Measurements from ENCODE around the gene CFAP47. TPM values are rescaled to one million over a fixed set of nuclear protein-coding genes. Genes with fewer than 3 reads are reported as not detected.

The CFAP47 gene
- total and polyA plus RNA-seq, 9 of the 15 experiments (the other 6 are each of a cell fraction or from before 2014, with no cell fraction given) = 0.06 to 0.29 (median 0.13) TPM

DNA sequence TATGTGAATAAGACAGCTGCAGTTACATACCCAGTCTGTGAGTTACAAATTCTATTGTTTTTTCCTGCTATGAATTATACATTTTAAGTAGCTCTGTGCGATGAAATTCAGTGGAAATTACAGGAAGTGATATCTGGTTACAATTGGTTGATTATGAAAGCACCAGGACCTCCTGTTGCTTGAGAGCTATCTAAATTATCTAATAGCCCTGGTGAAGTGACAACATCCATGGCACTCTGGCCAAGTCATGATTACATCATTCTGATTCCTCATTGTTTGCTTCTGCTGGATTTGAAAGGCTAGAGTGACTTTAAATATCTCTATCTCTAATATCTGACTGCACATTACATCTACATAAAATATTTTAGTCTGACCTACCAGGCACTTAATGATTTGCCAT lies 515.0 kb downstream of the CFAP47 start (continued):
- TF ChIP-seq SMAD4 (CRISPR knock-in tag; conservative IDR thresholded peaks at IDR 0.05) (no peak), ZKSCAN8 (CRISPR knock-in tag; IDR thresholded peaks at IDR 0.05) (no peak), TSC22D4 (tag; IDR thresholded peaks at IDR 0.05) (no peak), NCOA2 (IDR thresholded peaks at IDR 0.05; ENCODE audit: partially characterized antibody in 2 of 2) (no peak), ZNF76 (CRISPR knock-in tag; IDR thresholded peaks at IDR 0.05; ENCODE audit: borderline replicate concordance) (no peak), JUN (IDR thresholded peaks at IDR 0.05; ENCODE audit: borderline replicate concordance, low read depth, low read length) (no peak), JUN (CRISPR knock-in tag; IDR thresholded peaks at IDR 0.05; ENCODE audit: borderline replicate concordance) (no peak), RAD21 (CRISPR knock-in tag; conservative IDR thresholded peaks at IDR 0.05 in 1 of 2, IDR thresholded peaks at IDR 0.05 in 1 of 2) (no peak), PCBP2 (IDR thresholded peaks at IDR 0.05; ENCODE audit: low read depth, low read length, poor library complexity, severe bottlenecking) (no peak), ZNF24 (IDR thresholded peaks at IDR 0.05) (no peak), CHD2 (IDR thresholded peaks at IDR 0.05; ENCODE audit: low read depth, low read length) (no peak), MXI1 (IDR thresholded peaks at IDR 0.05; ENCODE audit: low read depth, low read length) (no peak), ZNF583 (CRISPR knock-in tag; IDR thresholded peaks at IDR 0.05) (no peak), KAT2B (IDR thresholded peaks at IDR 0.05; ENCODE audit: low read depth, low read length) (no peak), SMAD2 (IDR thresholded peaks at IDR 0.05; ENCODE audit: low read depth, low read length) (no peak)
- TF ChIP-seq, protein P1, sequence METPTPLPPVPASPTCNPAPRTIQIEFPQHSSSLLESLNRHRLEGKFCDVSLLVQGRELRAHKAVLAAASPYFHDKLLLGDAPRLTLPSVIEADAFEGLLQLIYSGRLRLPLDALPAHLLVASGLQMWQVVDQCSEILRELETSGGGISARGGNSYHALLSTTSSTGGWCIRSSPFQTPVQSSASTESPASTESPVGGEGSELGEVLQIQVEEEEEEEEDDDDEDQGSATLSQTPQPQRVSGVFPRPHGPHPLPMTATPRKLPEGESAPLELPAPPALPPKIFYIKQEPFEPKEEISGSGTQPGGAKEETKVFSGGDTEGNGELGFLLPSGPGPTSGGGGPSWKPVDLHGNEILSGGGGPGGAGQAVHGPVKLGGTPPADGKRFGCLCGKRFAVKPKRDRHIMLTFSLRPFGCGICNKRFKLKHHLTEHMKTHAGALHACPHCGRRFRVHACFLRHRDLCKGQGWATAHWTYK (CRISPR knock-in tag; IDR thresholded peaks at IDR 0.05) = no peak
- TF ChIP-seq, protein P2, sequence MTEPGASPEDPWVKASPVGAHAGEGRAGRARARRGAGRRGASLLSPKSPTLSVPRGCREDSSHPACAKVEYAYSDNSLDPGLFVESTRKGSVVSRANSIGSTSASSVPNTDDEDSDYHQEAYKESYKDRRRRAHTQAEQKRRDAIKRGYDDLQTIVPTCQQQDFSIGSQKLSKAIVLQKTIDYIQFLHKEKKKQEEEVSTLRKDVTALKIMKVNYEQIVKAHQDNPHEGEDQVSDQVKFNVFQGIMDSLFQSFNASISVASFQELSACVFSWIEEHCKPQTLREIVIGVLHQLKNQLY (CRISPR knock-in tag; conservative IDR thresholded peaks at IDR 0.05) = no peak
- TF ChIP-seq, protein P3, sequence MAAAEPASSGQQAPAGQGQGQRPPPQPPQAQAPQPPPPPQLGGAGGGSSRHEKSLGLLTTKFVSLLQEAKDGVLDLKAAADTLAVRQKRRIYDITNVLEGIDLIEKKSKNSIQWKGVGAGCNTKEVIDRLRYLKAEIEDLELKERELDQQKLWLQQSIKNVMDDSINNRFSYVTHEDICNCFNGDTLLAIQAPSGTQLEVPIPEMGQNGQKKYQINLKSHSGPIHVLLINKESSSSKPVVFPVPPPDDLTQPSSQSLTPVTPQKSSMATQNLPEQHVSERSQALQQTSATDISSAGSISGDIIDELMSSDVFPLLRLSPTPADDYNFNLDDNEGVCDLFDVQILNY (CRISPR knock-in tag; IDR thresholded peaks at IDR 0.05) = no peak

Small RNA genes within 50 kb of the gene (small RNA-seq; reads per million reads assigned to genes)
- gene RNU6-641P = not detected

Other genes starting within 250 kb of the CFAP47 start
- 0.86 and 0.98 TPM in 2 replicates for gene MAGEB16, start 121.4 kb upstream of the CFAP47 start, total RNA-seq (2014; rRNA removed)
- 1.1 and 1.4 TPM in 2 replicates for gene MAGEB16, start 121.4 kb upstream of the CFAP47 start, total RNA-seq (2014; rRNA removed; fragmentation: Illumina TruSeq; extraction: Trizol)
- gene MAGEB16, start 121.4 kb upstream of the CFAP47 start, total RNA-seq (2015; rRNA removed; fragmentation: Illumina TruSeq; extraction: Trizol) = 0.60 and 0.87 TPM in 2 replicates
- 0.55 and 0.60 TPM in 2 replicates for gene MAGEB16, start 121.4 kb upstream of the CFAP47 start, total RNA-seq (2021)
- gene MAGEB16, start 121.4 kb upstream of the CFAP47 start, polyA plus RNA-seq (2011; rRNA removed) = 0.20 and 0.24 TPM in 2 replicates
- gene MAGEB16, start 121.4 kb upstream of the CFAP47 start, polyA plus RNA-seq (2014; fragmentation: Illumina TruSeq; extraction: Trizol) = 0.89 and 1.3 TPM in 2 replicates
- gene MAGEB16, start 121.4 kb upstream of the CFAP47 start, polyA plus RNA-seq (2014; fragmentation: Nextera tagmentation; extraction: Ambion mirVana) = 1 to 10 TPM; 4.0 TPM
- 1.2 and 1.6 TPM in 2 replicates for gene MAGEB16, start 121.4 kb upstream of the CFAP47 start, polyA plus RNA-seq (2014; rRNA removed)

Data from K562 (cell line).